HepG2 (cell line): ENCODE data around the gene CAMKV. TPM values are rescaled to one million over a fixed set of nuclear protein-coding genes. Genes with fewer than 3 reads are reported as not detected.
A peak's percentile ranks its signal among the peaks of the same experiment; 100 is the strongest.

ENCODE experiments used
- CC2D1A ChIP-seq: sonication (generic); formaldehyde crosslinking; IDR thresholded peaks from 2 replicates; pipeline ENCODE4 v1.8.1; 2023; ENCODE audit warnings: mild to moderate bottlenecking, missing genetic modification reagents
- CEBPZ ChIP-seq: IDR thresholded peaks from 2 replicates; pipeline ENCODE4 v1.6.1; 2012; ENCODE audit warnings: low read length, improper control_type of control experiment
- GABPB1 ChIP-seq: IDR thresholded peaks from 2 replicates; pipeline ENCODE4 v1.6.1; 2016; ENCODE audit warnings: mild to moderate bottlenecking, missing genetic modification reagents, moderate library complexity, missing compliant biosample characterization
- SALL1 ChIP-seq: sonication (generic); formaldehyde crosslinking; IDR thresholded peaks from 2 replicates; pipeline ENCODE4 v1.8.0; 2022; ENCODE audit warnings: mild to moderate bottlenecking, missing genetic modification reagents
- ZNF18 ChIP-seq: sonication (generic); formaldehyde crosslinking; IDR thresholded peaks from 2 replicates; pipeline ENCODE4 v1.8.0; 2022; ENCODE audit warnings: mild to moderate bottlenecking, missing genetic modification reagents; ENCODE audit not compliant: insufficient replicate concordance
- ZNF639 ChIP-seq: conservative IDR thresholded peaks from 2 replicates; pipeline ENCODE4 v1.6.1; 2018; ENCODE audit warnings: missing genetic modification reagents
- polyA plus RNA-seq, 8 experiments: library from polyadenylated mRNA; depleted of rRNA in 3 of 8; stranded (reverse) in 7 of 8; unstranded in 1 of 8; fragments of >200 nt; fragmentation: Illumina TruSeq in 4 of 8; extraction: Trizol in 4 of 8; gene quantifications; 2 replicates each; pipeline versions ENCODE4 v1.2.1 to v1.2.3, GENCODE V29; 2011 to 2016; ENCODE audit warnings: low read depth in 4 of 8, missing spikeins in 1 of 8, mixed read lengths in 1 of 8; ENCODE audit not compliant: insufficient read depth in 1 of 8
- total RNA-seq, 5 experiments: library from RNA; depleted of rRNA; stranded (reverse); fragments of >200 nt; fragmentation: Illumina TruSeq; extraction: Trizol; gene quantifications; 2 replicates each; pipeline ENCODE4 v1.2.3, GENCODE V29; 2016; ENCODE audit warnings: low read depth in 1 of 5
- TF ChIP-seq, protein P1 (sequence below): sonication (generic); formaldehyde crosslinking; IDR thresholded peaks from 2 replicates; pipeline ENCODE4 v1.4.0; 2020; ENCODE audit warnings: mild to moderate bottlenecking, missing genetic modification reagents, borderline replicate concordance
- TF ChIP-seq, protein P2 (sequence below): sonication (generic); formaldehyde crosslinking; IDR thresholded peaks from 2 replicates; pipeline ENCODE4 v1.4.0; 2020; ENCODE audit warnings: missing genetic modification reagents

Gene CAMKV
- total and polyA plus RNA-seq, 2 of the 13 experiments (the other 11 are each of a cell fraction or from before 2014, with no cell fraction given), result 0.13 to 0.15 TPM

DNA sequence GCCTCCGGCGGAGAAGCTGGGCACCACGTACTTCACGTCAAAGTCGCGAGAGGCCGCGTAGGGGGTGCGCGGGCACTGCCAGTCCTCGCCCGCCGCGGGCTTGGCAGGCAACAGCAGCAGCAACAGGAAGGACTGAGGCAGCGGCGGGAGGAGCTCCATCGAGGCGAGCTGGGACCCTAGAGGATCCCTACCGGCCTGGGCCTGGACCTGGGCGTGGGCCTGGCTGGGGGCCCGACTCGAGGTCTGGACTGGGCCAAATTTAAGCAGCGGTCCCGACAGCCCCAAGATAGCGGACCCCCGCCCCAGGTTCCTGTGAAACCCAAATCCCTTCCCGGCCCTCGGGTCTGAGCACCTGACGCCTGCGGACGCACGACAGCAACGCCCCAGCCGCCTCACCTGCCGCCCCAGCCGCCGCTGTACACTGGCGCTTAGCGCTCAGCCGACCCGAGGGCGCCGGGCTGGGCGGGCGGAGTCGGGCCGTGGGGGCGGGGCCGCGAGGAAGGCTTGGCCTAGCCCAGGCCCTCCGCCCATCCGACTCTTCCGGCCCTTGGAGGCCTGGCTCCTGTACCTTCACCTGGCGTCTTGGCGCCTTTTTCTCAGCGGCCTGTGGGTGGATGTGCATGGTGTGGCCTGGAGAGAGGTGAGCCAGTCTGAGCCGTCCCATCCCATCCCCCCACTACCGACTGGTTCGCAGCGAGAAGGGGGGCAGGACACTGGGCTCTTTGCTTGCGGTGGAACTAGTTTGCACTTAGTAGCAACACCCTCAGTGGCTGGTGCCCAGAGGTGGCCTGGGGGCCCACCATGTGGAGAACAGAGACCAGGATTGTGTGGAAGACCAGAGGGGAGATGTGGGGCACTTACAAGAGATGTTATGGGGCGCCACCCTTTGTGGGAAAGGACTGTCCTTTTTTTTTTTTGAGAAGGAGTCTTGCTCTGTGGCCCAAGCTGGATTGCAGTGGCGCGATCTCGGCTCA, 34.0 kb upstream of the CAMKV start, which contains the start of gene MST1R (continued):
- no peak for TF ChIP-seq ZNF18
- TF ChIP-seq SALL1, result no peak
- TF ChIP-seq ZNF639 (CRISPR knock-in tag), result no peak
- TF ChIP-seq, protein P1, sequence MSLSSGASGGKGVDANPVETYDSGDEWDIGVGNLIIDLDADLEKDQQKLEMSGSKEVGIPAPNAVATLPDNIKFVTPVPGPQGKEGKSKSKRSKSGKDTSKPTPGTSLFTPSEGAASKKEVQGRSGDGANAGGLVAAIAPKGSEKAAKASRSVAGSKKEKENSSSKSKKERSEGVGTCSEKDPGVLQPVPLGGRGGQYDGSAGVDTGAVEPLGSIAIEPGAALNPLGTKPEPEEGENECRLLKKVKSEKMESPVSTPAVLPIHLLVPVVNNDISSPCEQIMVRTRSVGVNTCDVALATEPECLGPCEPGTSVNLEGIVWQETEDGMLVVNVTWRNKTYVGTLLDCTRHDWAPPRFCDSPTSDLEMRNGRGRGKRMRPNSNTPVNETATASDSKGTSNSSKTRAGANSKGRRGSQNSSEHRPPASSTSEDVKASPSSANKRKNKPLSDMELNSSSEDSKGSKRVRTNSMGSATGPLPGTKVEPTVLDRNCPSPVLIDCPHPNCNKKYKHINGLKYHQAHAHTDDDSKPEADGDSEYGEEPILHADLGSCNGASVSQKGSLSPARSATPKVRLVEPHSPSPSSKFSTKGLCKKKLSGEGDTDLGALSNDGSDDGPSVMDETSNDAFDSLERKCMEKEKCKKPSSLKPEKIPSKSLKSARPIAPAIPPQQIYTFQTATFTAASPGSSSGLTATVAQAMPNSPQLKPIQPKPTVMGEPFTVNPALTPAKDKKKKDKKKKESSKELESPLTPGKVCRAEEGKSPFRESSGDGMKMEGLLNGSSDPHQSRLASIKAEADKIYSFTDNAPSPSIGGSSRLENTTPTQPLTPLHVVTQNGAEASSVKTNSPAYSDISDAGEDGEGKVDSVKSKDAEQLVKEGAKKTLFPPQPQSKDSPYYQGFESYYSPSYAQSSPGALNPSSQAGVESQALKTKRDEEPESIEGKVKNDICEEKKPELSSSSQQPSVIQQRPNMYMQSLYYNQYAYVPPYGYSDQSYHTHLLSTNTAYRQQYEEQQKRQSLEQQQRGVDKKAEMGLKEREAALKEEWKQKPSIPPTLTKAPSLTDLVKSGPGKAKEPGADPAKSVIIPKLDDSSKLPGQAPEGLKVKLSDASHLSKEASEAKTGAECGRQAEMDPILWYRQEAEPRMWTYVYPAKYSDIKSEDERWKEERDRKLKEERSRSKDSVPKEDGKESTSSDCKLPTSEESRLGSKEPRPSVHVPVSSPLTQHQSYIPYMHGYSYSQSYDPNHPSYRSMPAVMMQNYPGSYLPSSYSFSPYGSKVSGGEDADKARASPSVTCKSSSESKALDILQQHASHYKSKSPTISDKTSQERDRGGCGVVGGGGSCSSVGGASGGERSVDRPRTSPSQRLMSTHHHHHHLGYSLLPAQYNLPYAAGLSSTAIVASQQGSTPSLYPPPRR (CRISPR knock-in tag), result no peak
- TF ChIP-seq CC2D1A (CRISPR knock-in tag), result no peak
- peak; percentile 48; the same call in 1 of the 2 replicates for TF ChIP-seq GABPB1 (CRISPR knock-in tag)
- TF ChIP-seq, protein P2, sequence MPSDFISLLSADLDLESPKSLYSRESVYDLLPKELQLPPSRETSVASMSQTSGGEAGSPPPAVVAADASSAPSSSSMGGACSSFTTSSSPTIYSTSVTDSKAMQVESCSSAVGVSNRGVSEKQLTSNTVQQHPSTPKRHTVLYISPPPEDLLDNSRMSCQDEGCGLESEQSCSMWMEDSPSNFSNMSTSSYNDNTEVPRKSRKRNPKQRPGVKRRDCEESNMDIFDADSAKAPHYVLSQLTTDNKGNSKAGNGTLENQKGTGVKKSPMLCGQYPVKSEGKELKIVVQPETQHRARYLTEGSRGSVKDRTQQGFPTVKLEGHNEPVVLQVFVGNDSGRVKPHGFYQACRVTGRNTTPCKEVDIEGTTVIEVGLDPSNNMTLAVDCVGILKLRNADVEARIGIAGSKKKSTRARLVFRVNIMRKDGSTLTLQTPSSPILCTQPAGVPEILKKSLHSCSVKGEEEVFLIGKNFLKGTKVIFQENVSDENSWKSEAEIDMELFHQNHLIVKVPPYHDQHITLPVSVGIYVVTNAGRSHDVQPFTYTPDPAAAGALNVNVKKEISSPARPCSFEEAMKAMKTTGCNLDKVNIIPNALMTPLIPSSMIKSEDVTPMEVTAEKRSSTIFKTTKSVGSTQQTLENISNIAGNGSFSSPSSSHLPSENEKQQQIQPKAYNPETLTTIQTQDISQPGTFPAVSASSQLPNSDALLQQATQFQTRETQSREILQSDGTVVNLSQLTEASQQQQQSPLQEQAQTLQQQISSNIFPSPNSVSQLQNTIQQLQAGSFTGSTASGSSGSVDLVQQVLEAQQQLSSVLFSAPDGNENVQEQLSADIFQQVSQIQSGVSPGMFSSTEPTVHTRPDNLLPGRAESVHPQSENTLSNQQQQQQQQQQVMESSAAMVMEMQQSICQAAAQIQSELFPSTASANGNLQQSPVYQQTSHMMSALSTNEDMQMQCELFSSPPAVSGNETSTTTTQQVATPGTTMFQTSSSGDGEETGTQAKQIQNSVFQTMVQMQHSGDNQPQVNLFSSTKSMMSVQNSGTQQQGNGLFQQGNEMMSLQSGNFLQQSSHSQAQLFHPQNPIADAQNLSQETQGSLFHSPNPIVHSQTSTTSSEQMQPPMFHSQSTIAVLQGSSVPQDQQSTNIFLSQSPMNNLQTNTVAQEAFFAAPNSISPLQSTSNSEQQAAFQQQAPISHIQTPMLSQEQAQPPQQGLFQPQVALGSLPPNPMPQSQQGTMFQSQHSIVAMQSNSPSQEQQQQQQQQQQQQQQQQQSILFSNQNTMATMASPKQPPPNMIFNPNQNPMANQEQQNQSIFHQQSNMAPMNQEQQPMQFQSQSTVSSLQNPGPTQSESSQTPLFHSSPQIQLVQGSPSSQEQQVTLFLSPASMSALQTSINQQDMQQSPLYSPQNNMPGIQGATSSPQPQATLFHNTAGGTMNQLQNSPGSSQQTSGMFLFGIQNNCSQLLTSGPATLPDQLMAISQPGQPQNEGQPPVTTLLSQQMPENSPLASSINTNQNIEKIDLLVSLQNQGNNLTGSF, result no peak
- TF ChIP-seq CEBPZ, result no peak
